NCI-H82 treated with DMSO at 0.1 percent for 48 hours (cell line): Measurements from ENCODE around the gene COL23A1.
A peak's percentile ranks its signal among the peaks of the same experiment; 100 is the strongest.

Experiments
- DNase-seq: peaks from one replicate; lab custom pipeline; 2025; ENCODE audit not compliant: unreplicated experiment; lab: John Stamatoyannopoulos, UW

Gene COL23A1

DNA sequence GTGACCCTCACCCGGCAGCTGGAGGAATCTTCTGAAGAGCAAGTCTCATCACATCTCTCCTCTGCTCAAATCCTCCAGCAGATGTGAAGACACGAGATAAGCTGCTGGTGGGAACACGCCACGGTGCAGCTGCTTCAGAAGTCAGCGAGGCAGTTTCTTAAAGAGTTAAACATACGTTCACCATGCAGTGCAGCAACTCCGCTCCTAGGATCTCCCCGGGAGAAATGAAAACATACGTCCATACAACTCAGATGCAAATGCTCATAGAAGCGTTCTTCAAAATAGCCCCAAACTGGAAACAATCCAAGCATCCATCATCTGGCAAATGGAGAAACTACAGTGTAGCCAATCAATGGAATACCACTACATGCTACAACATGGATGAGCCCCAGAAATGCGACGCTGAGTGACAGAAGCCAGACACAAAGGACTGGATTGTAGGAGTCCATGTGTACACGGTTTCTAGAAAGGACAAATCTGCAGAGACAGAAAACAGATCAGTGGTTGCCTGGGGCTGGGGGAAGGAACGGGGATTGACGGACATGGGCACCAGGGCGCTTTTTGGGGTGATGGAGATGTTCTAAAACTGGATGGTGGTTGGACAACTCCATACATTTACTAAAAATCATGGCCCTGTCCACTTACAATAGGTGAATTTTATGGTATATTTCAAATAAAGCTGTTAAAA, 150.6 kb downstream of the COL23A1 start:
- no peak for DNase-seq

DNA sequence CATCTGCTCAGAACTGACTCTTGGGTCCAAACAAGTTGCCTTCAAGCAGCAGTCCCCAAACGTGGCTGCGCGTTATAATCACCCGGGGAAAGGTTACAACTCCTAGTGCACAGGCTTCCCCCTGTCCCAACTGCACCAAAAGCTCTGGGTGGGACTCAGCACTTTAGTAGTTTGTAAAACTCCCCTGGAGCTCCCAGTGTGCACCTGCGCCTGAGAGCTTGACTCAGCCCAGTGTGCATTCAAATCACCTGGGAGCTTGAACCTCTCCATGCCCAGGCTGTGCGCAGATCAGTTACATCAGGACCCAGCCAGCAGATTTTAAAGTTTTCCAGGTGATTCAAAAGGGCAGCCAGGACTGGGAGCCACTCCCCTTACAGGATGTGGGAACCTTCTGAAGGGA, 151.4 kb downstream of the COL23A1 start:
- DNase-seq, result no peak

DNA sequence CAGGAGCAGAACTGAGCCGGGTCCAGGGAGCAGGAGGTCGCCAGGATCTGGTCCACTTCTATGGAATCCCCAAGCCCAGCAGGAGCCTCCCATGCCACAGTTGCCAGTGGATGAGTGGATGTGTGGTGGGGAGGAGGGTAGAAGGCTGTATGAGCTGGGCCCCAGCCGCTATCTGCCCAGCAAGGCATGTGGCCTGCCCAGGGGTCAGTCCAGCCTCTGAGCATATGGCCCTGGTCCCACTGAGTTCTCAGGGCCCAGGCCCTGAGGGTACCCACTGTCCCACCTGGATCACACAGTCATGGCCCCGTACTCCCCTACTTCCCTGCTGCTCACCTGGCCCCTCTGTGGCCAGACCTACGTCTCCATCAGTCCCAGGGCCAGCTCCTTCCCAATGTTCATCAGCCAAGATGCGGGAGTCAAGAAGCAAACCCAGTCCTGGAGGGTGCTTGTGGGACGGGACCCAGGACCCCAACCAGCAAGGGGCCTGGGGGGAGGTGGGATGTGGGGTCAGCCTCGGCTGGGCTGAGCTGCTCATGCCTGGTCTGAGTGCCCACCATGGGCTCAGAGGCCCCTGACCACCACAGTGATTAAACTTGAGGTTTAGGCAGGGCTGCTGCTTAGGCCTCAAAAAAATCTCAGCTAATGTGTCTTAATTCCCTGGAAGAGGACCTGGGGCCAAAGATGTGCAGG, 152.7 kb downstream of the COL23A1 start:
- no peak for DNase-seq

DNA sequence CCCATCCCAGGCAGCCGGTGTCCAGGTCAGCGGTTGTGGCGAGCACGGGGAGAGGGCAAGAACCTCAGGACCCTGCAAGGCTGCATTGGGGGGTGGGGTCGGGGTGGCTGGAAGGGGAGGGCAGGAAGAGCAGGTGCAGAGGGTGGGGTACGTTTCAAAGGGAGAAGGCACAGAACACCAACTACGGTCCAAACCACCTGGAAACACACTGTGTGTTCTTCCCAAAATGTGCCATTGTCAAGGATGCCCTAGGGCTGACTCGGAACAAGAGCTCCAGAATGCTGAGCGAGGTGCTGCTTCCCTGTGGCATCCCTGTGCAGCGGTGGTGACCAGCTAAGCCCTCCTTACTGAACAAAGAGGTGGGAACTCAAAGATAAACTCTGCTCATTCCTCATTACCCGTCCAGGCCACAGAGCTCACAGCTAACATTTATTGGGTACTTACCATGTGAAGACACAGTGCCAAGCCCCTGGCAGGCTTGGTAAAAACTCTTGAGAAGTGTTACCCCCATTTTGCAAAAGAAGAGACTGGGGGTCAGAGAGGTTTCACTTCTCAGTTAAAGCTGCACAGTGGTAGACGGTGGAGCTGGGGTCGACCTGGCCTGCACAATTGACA, 153.8 kb downstream of the COL23A1 start:
- DNase-seq, result no peak

DNA sequence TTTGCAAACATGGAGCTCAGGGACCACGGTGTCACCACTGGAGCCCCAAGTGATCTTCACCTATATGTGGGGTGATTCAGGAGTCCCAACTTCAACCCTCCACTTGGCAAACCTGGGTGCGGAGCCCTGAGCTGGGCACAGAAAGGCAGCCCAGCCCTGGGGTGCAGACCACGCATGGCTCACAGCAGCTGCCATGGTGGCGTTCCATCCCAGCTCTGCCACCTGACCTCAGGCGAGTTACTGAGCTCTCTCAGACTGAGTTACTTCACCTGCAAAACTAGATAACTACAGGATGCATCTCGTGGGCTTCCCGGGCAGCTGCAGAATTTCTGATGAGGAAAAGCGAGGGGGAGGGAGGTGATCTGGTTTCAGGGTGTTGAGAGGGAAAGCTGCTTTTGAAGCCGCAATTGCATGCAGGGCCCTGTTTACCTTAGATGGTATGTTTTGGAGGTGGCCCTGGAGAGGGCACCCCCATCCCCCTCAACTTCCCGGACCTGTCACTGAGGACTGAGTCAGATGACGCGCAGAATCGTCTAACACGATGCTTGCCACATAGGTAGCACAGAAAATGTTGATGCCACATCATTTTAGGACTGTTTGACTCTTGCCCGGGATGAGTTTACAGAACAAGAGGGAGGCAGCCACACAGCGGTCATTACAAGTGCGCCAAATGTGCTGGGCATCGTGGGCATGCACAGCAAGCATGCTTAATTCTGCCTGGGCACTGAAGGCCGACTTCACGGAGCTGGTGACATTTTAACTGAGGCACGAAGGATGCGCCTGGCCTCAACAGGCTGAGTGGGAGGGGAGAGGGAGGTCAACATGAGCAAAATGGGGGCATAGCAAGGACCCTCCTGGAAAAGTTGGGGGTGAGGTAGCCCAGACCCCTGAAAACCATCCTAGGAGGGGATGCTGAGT, 154.6 kb downstream of the COL23A1 start:
- DNase-seq, result no peak

DNA sequence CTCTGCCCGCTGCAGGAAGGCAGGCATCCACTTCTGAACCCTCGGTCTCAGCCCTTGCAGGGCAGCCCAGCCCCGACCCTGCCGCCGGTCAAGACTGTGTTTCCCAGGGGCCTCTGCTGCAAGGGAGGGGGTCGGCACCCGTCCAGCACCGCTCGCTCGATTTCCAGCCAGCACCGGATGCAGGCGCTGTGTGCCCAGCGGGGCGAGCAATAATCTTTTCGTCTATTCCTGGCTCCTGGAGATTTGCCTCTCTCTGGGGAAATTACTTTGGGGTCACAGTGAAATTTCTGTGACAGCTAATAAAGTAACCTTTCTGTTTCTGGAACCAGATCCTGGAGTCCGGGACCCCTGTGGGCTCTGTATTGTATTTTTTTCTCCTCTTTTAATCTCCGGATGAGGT, 155.3 kb downstream of the COL23A1 start:
- DNase-seq, result no peak

DNA sequence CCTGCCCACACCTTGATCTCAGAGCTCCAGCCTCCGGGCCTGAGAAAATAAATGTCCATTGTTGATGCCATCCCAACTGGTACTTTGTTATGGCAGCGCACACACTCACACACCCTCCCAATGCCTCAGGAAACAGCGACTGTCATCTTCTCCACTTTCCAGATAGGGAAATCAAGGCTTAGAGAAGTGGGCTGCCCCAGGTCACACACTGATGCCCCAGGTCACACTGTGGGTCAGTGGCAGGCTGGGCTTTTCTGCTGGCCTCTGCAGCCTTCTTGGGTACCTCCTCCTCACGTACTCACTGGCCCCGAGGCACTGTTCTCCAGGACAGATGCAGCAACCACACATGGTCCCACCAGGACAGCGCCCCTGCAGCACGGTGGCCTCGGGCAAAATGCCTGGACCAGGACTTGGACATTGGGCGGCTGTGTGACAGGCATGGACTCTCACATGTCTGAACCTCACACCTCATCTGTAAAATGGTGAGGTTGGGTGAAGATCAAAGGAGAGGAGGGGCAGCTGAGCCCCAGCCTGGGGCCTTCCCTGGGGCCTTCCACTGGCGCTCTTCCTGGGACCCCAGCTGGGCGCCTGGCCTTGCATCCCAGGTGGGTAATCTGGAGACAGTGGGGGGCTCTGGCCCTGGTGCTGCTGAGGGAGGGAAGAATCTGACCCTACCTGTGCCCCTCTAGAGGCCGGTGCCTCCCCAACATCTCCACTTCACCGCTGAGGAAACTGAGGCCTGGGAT, 156.0 kb downstream of the COL23A1 start:
- no peak for DNase-seq

DNA sequence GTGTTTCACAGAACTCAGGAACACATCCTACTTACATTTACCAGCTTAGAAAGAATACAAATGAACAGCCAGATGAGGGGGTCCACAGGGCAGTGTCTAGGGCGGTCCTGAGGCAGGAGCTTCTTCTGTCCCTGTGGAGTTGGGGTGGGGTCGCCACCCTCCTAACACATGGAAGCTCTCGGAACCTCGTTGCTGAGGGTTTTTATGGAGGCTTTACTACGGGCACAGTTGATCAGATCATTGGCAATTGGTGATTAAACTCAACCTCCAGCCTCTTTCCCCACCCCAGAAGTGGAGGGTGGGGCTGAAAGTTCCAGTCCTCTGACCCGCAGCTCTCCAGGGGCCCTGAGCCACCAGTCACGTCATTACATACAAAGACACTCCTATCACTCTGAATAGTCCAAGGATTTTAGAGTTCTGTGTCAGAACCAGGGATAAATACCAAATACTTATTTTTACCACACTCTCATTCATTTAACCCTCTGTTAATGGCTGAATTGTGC, 156.9 kb downstream of the COL23A1 start:
- no peak for DNase-seq

DNA sequence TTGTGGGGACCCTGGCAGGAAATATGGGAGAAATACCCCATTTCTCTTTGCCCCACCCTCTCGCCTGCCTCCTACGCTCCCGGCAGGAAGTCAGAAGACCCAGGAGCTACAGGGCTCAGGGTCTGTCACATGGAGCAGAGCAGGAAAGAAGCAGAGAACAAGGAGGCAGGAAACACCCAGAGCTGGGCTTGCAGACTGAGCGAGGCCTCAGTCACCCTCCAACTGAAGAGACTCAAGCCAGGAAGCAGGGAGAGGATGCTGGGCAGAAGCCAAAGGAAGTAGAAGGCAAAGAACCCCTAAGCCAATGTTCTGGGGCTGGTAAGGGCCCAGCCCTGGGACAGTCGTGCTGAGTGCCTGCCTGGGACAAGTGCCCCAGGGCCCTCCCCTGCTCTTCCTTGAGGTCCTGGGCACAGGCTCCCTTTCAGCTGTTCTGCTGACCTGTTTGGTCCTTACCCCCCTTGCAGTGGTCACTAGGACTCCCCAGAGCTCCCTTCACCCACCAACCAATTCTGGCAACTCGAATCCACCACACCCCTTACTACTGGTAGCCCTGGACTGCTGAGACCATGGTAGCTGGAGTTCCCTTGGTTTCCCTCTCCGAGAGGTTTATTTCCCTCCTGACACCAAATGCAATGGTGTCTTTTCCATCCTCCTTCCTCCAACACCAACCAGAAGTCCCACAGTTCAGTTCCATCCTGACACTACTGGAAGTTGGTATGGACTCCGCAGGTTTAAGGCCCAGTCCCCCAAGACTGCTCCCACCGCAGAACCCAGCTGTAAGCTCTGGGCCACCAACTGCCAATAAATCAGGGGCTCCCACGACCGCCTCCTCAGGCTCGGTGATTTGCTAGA, 157.5 kb downstream of the COL23A1 start:
- DNase-seq, result no peak

DNA sequence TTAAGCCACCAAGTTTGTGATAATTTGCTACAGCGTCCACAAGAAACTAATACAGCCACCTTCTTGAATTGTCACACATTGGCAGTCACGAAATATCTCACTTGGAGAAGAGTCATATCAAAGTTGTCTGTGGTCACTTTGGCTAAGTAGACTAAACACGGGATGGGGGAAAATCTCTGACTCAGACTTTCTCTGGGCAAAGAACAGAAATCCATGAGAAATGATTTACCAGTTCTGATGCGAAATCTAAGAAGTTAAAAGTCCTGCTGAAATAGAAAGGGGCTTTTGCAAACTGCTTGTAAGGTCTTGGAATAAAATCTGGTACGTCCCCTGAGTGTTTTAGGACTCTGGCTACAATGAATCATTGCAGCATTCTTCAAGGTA, 158.4 kb downstream of the COL23A1 start:
- no peak for DNase-seq

DNA sequence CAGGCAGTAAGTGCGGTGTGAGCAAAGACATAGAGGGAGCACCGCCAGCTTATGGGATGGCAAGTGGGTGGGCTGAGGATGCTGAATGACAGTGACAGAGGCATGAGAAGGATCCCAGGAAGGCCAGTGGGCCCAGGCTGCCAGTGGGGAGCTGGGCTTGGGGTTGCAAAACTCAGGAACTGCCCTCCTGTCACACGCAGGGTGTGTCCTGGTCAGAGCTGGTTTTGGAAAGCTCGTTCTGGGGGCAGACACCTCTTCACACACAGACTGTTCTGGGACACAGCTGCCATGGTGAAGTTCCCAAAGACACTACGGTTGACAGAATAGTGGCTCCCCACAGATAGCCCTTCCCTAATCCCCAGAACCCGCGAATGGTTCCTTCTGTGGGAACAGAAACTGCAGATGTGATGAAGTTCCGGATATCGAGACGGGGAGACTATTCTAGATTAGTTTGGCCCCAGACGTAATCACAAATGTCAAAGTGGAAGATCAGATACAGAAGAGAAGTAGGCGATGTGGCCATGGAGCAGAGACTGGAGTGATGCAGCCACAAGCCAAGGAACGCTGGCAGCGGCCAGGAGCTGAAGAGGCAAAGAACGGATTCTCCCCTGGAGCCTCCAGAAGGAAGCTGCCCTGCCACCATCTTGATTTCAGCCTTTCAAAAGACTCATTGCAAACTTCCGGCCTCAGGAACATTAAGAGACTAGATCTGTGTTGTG, 159.0 kb downstream of the COL23A1 start:
- no peak for DNase-seq

DNA sequence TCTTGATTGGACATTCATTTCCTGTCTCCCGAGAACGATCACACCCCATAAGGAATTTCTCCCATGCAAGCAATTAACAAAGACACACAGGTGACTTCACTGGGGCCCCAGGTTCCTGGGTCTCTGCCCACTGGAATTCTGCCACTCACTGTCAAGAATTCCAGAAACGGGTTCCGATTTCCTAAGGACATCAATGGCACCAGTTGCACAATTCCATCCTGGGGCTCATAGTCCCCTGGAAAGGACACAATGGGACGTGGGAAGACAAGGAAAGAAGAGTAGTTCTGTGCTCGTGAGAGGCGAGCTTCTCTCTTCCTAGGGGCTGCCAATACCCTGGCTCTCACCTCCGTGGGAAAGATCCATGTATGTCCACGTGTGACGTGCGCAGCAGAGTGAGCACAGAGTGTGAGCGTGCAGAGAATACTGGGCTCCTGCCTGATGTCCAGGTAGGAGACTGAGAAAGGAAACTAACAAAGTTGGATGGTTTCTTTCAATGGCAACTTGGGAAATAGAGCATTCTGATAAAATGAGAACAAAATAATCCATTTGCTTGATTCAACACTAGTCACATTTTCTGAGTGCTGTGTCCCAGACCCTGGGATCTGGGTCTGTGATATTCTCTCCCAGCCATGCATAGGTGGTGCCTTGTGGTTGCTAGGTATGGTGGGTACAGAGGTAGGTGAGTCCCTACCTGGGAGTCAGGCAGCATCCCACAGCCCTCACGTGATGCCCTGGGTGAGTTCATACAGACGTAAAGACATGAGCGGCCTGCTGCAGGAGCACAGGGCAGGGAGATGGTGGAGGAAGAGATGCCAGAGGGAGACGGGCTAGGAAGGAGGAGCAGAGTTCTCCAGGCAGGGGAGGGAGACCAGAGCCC, 159.8 kb downstream of the COL23A1 start:
- no peak for DNase-seq

DNA sequence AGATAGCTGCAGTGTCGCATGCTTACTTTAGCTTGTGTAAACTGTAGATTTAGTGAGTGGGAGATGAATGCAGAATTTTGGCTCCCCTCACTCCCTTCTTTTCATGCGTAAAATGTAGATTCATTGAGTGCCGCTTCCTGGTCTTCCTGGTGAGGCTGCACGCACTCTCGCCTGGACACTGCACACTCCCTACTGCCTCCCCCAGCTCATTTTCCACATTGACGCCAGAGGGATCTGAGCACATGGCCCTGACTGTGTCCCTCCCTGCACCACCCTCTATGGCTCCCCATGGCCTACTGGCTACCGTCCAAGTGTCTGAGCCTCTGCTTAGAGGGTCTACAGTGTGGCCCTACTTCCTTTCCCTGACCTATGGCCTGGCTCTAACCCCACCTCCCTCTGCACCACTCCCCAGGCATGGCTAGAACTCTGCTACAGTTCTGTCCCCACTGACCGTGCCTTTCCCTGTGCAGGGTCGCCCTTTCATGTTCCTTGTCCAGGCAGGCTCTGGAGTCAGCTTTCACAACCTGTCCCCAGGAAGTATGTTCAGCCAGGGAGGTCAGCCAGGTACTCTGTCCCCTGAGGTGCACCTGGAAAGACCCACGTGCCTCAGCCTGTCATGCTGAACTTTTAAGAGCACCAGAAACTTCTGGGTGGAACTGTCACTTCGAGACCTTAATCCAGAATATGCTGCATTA, 160.6 kb downstream of the COL23A1 start:
- DNase-seq, result no peak

DNA sequence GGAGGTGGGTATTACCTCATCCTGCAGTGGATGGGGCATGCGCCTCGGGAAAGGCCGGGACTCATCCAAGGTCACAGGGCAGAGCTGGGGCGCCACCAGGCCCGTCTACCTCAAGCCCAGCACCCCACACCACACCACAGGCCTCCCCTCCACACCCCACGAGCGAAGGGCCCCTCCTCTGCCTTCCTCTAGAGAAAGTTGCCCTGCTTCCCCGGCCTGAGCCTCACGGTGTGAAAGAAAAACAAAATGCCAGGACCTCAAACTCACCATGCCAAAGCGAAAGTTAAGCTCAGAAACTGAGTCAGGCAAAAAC, 161.1 kb downstream of the COL23A1 start:
- DNase-seq, result no peak

DNA sequence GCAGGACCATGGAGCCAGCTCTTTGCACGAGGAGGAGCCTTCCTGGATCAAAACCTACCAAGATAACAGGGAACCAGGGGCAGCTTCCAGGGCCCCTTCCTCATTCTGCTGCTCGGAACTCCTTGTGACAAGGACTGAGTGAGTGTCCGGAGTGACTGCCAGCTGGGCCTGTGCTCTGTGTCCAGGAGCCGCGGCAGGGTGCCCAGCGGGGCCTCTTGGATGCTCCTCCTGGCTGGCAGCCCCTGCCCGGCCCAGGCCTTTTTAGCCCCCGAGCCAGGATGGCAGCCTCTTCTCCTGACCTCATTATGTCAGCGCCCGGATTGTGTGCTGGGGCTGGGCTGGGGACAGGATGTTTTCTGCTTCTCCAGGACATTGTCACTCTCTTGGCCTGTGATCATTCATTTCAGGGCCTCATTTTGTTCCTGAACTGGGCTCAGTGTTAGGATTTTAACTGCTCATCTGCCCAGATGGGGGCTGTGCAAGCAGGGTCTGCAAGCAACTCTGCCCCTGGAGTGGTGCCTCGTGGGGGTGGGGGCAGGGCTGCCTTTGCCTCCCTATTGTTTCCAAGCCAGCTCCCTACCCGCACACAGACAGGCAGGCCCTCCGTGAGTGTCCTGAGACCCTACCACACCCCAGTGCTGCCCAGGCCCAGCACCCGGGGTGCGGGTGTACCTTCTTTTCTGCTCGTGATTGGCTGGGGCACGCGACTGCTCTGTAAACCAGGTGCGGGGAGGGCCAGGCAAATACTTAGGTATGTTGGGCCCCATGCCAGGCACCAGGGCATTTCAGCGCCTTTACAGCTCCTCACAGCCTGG, 161.6 kb downstream of the COL23A1 start:
- DNase-seq, result no peak

DNA sequence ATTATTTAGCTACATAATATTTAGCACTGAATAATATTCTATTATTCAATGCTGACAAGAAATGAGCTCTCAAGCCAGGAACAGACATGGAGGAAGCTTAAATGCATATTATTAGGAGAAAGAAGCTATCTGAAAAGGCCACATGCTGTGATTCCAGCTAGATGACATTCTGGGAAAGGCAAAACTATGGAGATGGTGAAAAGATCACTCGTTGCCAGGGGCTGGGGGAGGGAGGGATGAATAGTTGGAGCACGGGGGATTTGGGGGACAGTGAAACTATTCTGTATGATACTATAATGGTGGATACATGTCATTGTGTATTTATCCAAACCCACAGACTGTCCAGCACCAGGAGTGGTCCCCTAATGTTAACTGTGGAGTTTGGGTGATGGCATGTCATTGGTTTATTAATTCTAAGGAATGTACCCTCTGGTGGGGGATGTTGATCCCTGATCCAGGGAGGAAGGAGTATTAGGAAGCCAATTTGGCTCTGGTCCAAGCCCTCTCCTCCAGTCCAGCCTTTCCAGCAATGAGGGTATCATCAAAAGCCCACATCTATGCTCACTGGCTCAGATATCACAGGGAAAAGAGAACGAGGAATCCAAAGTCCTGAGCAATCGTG, 162.5 kb downstream of the COL23A1 start:
- peak; percentile 12 for DNase-seq
